ENCODE data around the gene APEH.

Gene APEH

DNA sequence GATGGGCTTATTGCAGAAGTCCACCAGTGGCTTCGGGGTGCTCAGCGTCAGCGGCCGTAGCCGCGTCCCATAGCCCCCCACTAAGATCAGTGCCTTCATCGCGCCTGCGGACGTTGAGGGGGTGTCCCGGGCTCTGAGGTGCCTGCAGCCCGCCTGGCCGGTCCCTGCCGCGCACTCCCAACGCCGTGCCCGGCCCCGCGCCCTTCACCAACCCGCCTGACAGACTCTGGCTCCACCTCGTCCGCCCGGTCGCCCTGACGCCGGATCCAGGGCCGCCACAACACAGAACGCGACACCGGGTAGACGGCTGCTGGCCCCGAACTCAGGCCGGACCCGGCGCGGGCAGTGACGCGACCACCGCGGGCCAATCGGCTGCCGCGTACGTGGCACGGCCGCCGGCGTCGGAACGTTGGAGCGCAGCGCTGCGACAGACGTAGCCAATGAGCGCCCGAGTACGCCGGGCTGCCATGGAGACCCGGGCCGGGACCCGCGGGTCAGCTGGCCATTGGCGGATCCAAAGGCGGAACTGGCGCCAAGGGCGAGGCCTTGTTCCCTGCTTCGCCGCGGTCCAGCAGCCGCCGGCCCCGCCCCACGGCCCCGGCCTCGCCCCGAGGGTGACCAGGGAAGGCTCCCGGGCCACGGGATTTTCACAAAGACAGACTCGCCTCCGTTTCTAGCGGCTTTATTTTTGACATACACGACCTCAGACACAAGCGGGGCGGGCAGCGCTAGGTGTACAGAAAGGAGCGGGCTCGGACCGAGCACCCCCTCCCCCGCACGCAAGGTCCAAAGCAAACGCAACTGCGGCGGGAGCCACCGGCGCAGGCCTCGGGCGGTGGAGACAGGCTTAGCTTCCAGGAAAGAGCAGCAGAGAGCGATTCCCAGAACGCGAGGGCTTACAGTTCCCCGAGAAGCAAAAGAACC lies 49.7 kb downstream of the APEH start, which contains the start of gene GMPPB:
TSS of gene GMPPB (minus strand) at position 324 of the 924 bp plus-strand sequence. CDS start at position 99, 225 bp downstream.
- 0% methylated on average over 71 of the region's 102 CpGs for WGBS (ENCODE audit: insufficient coverage)
- Histone ChIP-seq H3K27me3 (replicated peaks in 2 of 5; ENCODE audit: control insufficient read depth in 4 of 5, insufficient read depth in 5 of 5, low read length in 4 of 5) (no peaks in the 10 kb centered on the region), H3K4me3 (ENCODE audit: control insufficient read depth in 1 of 7, extremely low read depth in 1 of 7, insufficient read depth in 4 of 7, low read depth in 2 of 7, low read length in 6 of 7) (peak within 1 kb of the TSS; percentile 85 to 96 (median 93)), H3K9me3 (ENCODE audit: control extremely low read depth in 1 of 5, control insufficient read depth in 4 of 5, insufficient read depth in 2 of 5, low read depth in 1 of 5, low read length in 4 of 5) (no peaks in the 10 kb centered on the region), H3K36me3 (ENCODE audit: control insufficient read depth in 4 of 4, insufficient read depth in 4 of 4, low read length in 3 of 4) (peaks cover 3 to 58% (median 43%) of the 10 kb centered on the region in 4 experiments), H3K27ac (ENCODE audit: insufficient read depth in 1 of 2, low read depth in 1 of 2, low read length in 2 of 2, poor library complexity in 1 of 2, severe bottlenecking in 2 of 2) (peak within 1 kb of the TSS; percentile 85 to 93), H3K4me1 (ENCODE audit: control extremely low read depth in 1 of 4, control insufficient read depth in 4 of 4, insufficient read depth in 4 of 4, low read length in 3 of 4) (peaks cover 0 to 38% (median 27%) of the 10 kb centered on the region in 4 experiments)
- ChIA-PET POLR2A (no interaction called here), CTCF (no interaction called here)
- peak; percentile 92 to 96 (median 95) for DNase-seq

DNA sequence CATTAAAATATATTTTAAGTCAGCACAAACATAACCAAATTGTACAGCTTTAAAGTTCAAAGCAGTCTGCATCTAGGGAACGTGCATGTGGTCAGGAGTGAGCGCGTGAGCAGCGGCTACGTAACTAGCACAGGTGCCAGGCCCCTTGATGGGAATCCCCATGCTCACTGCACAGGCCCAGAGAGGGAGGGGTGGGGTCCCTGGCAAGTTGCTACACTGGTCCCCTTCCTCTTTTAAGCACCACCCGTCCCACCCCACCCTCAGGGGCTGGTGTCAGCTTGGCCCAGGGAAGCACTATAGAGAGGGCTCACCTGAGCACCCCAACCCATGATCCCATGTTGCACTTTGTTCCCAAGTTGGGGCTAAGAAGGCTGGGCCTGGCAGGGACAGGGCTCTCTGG lies 50.4 kb downstream of the APEH start:
- Histone ChIP-seq H3K27ac (ENCODE audit: insufficient read depth in 1 of 2, low read depth in 1 of 2, low read length in 2 of 2, poor library complexity in 1 of 2, severe bottlenecking in 2 of 2) (peak overlapping the region; percentile 66 to 93), H3K4me1 (ENCODE audit: control extremely low read depth in 1 of 4, control insufficient read depth in 4 of 4, insufficient read depth in 4 of 4, low read length in 3 of 4) (peaks cover 0 to 32% (median 22%) of the 10 kb centered on the region in 4 experiments), H3K27me3 (replicated peaks in 2 of 5; ENCODE audit: control insufficient read depth in 4 of 5, insufficient read depth in 5 of 5, low read length in 4 of 5) (no peaks in the 10 kb centered on the region), H3K9me3 (ENCODE audit: control extremely low read depth in 1 of 5, control insufficient read depth in 4 of 5, insufficient read depth in 2 of 5, low read depth in 1 of 5, low read length in 4 of 5) (no peaks in the 10 kb centered on the region), H3K4me3 (ENCODE audit: control insufficient read depth in 1 of 7, extremely low read depth in 1 of 7, insufficient read depth in 4 of 7, low read depth in 2 of 7, low read length in 6 of 7) (peak overlapping the region; percentile 85 to 96 (median 93)), H3K36me3 (ENCODE audit: control insufficient read depth in 4 of 4, insufficient read depth in 4 of 4, low read length in 3 of 4) (peaks cover 3 to 58% (median 44%) of the 10 kb centered on the region in 4 experiments)
- DNase-seq: peak in 2 of 3 donors; percentile 56 to 59
- ChIA-PET CTCF (no interaction called here), POLR2A (no interaction called here)
- 64% methylated on average over 6 of the region's 6 CpGs for WGBS (ENCODE audit: insufficient coverage)

DNA sequence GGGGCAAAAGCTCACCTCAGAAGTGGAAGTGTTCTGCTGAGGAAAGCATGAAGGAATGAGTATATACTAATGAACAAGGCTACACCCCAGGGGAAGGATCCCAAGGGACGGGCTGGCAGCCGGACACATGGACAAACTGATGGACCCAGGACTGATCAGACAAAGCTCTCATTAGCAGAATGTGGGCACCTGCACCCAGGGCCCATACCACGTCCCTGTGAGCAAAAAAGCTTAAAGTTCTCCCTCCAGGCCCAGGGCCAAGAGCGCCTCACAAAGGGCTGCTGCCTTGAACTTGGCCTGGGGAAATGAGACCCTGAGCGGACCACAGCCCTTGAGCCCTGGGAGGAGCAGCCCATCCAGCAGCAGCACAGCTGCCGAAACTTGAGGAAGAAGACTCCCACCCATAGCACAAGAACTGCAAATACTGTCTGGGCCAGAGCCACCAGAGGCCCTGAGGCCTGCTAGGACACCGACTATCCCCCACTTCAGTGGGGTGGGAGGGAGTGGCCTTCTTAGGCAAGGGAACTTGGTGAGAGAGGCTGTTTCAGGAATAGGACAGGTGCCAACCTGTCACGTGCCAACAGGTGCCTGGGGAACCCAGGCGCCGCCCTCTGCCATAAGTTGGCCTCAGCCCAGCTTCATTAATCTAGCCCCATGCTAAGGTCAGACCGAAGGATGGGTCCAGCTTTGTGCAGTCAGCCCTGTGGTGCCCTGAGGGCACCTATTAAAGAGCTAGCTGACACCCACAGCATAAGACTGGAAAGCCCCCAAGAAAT lies 51.9 kb downstream of the APEH start:
- Histone ChIP-seq H3K27me3 (replicated peaks in 2 of 5; ENCODE audit: control insufficient read depth in 4 of 5, insufficient read depth in 5 of 5, low read length in 4 of 5) (no peaks in the 10 kb centered on the region), H3K36me3 (ENCODE audit: control insufficient read depth in 4 of 4, insufficient read depth in 4 of 4, low read length in 3 of 4) (peaks cover 4 to 59% (median 42%) of the 10 kb centered on the region in 4 experiments), H3K27ac (ENCODE audit: insufficient read depth in 1 of 2, low read depth in 1 of 2, low read length in 2 of 2, poor library complexity in 1 of 2, severe bottlenecking in 2 of 2) (no peak overlapping the region), H3K4me3 (ENCODE audit: control insufficient read depth in 1 of 7, extremely low read depth in 1 of 7, insufficient read depth in 4 of 7, low read depth in 2 of 7, low read length in 6 of 7) (no peak overlapping the region), H3K9me3 (ENCODE audit: control extremely low read depth in 1 of 5, control insufficient read depth in 4 of 5, insufficient read depth in 2 of 5, low read depth in 1 of 5, low read length in 4 of 5) (no peaks in the 10 kb centered on the region), H3K4me1 (ENCODE audit: control extremely low read depth in 1 of 4, control insufficient read depth in 4 of 4, insufficient read depth in 4 of 4, low read length in 3 of 4) (peaks cover 0 to 28% (median 21%) of the 10 kb centered on the region in 4 experiments)
- 97% methylated on average over 9 of the region's 11 CpGs for WGBS (ENCODE audit: insufficient coverage)
- CTCF ChIA-PET: interaction anchor here (1.5 kb wide), 1 partner anchor 24 kb away, joined by 4 read pairs; no protein-coding TSS in a partner anchor
- DNase-seq: no peak
- POLR2A ChIA-PET: no interaction called here

DNA sequence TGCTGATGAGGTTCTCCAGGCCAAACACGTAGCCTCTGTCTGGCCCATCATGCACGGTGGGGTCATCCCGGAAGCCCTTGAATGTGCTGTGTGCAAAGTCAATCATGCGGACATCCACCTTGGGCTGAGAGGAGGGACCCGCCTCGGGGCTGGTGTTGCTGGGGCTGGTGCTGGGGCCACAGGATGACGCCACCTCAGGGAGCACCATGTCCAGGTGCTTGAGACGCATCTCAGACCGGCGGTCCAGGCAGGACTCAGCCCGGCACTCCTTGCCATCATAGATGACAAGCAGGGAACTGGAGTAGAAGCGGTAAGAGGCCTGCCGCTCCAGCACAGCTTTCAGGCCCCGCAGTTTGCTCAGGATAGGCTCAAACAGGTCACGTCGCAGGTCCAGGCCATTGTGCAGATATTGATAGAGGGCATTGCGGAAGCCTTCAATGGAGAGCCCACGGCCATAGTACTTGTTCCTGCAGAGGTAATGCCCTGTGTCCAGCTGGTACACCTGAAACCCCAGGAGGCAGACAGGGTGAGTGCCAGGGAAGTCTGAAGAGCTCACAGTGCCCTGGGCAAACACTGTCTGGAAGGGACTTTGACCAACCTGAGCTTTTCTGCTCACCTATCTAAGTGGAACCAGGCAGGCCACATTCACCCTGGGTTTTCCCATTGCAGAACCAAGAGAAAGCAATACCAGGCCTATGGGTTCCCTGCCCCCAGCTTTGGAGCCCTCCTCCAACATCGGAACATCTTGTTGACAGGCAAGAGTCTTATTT lies 53.2 kb downstream of the APEH start:
- POLR2A ChIA-PET: no interaction called here
- 96% methylated on average over 17 of the region's 19 CpGs for WGBS (ENCODE audit: insufficient coverage)
- H3K27ac ChIP-seq (ENCODE audit: insufficient read depth in 1 of 2, low read depth in 1 of 2, low read length in 2 of 2, poor library complexity in 1 of 2, severe bottlenecking in 2 of 2): no peak overlapping the region
- no peaks in the 10 kb centered on the region for H3K9me3 ChIP-seq (ENCODE audit: control extremely low read depth in 1 of 5, control insufficient read depth in 4 of 5, insufficient read depth in 2 of 5, low read depth in 1 of 5, low read length in 4 of 5)
- no peak overlapping the region for H3K4me3 ChIP-seq (ENCODE audit: control insufficient read depth in 1 of 7, extremely low read depth in 1 of 7, insufficient read depth in 4 of 7, low read depth in 2 of 7, low read length in 6 of 7)
- peaks cover 5 to 59% (median 43%) of the 10 kb centered on the region in 4 experiments for H3K36me3 ChIP-seq (ENCODE audit: control insufficient read depth in 4 of 4, insufficient read depth in 4 of 4, low read length in 3 of 4)
- no peaks in the 10 kb centered on the region for H3K27me3 ChIP-seq (replicated peaks in 2 of 5; ENCODE audit: control insufficient read depth in 4 of 5, insufficient read depth in 5 of 5, low read length in 4 of 5)
- no peak for DNase-seq
- peaks cover 0 to 25% (median 20%) of the 10 kb centered on the region in 4 experiments for H3K4me1 ChIP-seq (ENCODE audit: control extremely low read depth in 1 of 4, control insufficient read depth in 4 of 4, insufficient read depth in 4 of 4, low read length in 3 of 4)
- CTCF ChIA-PET: no interaction called here

DNA sequence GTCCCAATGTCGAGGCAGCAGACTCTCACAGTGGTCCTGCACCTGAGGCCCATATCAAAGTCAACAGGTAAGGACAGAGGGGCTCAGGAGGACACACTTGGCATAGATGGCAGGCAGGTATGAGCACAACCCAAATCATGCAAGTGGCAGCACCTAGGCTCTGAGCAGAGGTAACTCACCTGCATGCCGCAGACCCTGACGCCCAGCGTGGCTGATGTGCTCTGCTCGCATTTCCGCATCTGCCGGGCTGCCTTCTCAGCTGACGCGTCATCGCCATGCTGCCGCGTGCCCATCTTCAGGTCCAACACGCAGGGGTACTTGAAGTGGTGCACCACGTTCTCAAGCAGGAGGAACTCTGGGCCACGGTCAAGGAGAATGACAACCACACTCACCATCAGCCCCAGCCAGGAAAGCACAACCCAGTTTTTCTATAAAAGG lies 53.8 kb downstream of the APEH start:
- H3K36me3 ChIP-seq (ENCODE audit: control insufficient read depth in 4 of 4, insufficient read depth in 4 of 4, low read length in 3 of 4): peaks cover 10 to 62% (median 46%) of the 10 kb centered on the region in 4 experiments

DNA sequence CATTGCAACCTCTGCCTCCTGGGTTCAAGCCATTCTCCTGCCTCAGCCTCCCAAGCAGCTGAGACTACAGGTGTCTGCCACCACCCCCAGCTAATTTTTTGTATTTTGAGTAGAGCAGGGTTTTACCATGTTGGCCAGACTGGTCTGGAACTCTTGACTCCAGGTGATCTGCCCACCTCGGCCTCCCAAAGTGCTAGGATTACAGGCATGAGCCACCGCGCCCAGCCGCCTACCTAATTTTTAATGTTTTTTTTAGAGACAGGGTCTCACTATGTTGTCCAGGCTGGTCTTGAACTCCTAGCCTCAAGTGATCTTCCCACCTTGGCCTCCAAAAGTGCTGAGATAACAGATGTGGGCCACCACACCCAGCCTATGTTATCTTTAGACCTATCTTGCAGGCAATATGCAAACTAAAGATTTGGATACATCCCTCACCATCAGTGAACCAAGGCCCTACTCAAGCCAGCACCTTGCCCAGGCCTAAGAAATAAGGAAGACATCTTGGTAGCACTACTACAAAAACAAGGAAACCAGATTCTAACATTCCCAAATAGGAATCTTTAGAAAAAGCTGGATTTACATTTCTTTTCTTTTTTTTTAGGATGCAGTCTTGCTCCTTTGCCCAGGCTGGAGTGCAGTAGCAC lies 55.9 kb downstream of the APEH start:
- no peaks in the 10 kb centered on the region for H3K27me3 ChIP-seq (replicated peaks in 2 of 5; ENCODE audit: control insufficient read depth in 4 of 5, insufficient read depth in 5 of 5, low read length in 4 of 5)
- ChIA-PET POLR2A (no interaction called here), CTCF (interaction anchor here (1.6 kb wide), 1 partner anchor 10 kb away, joined by 7 read pairs; the partner anchor contains the start of gene AMIGO3)
- no peak overlapping the region for H3K4me3 ChIP-seq (ENCODE audit: control insufficient read depth in 1 of 7, extremely low read depth in 1 of 7, insufficient read depth in 4 of 7, low read depth in 2 of 7, low read length in 6 of 7)
- peaks cover 0 to 2% (median under 1%) of the 10 kb centered on the region in 4 experiments for H3K4me1 ChIP-seq (ENCODE audit: control extremely low read depth in 1 of 4, control insufficient read depth in 4 of 4, insufficient read depth in 4 of 4, low read length in 3 of 4)
- H3K27ac ChIP-seq (ENCODE audit: insufficient read depth in 1 of 2, low read depth in 1 of 2, low read length in 2 of 2, poor library complexity in 1 of 2, severe bottlenecking in 2 of 2): no peak overlapping the region
- 100% methylated on average over 4 of the region's 4 CpGs for WGBS (ENCODE audit: insufficient coverage)
- peaks cover 12 to 80% (median 55%) of the 10 kb centered on the region in 4 experiments for H3K36me3 ChIP-seq (ENCODE audit: control insufficient read depth in 4 of 4, insufficient read depth in 4 of 4, low read length in 3 of 4)
- no peak for DNase-seq
- H3K9me3 ChIP-seq (ENCODE audit: control extremely low read depth in 1 of 5, control insufficient read depth in 4 of 5, insufficient read depth in 2 of 5, low read depth in 1 of 5, low read length in 4 of 5): no peaks in the 10 kb centered on the region

More for the DNA sequence above, 53.8 kb downstream of the APEH start:
- Histone ChIP-seq H3K4me1 (ENCODE audit: control extremely low read depth in 1 of 4, control insufficient read depth in 4 of 4, insufficient read depth in 4 of 4, low read length in 3 of 4) (peaks cover 0 to 19% (median 15%) of the 10 kb centered on the region in 4 experiments), H3K27me3 (replicated peaks in 2 of 5; ENCODE audit: control insufficient read depth in 4 of 5, insufficient read depth in 5 of 5, low read length in 4 of 5) (no peaks in the 10 kb centered on the region), H3K27ac (ENCODE audit: insufficient read depth in 1 of 2, low read depth in 1 of 2, low read length in 2 of 2, poor library complexity in 1 of 2, severe bottlenecking in 2 of 2) (no peak overlapping the region), H3K9me3 (ENCODE audit: control extremely low read depth in 1 of 5, control insufficient read depth in 4 of 5, insufficient read depth in 2 of 5, low read depth in 1 of 5, low read length in 4 of 5) (no peaks in the 10 kb centered on the region), H3K4me3 (ENCODE audit: control insufficient read depth in 1 of 7, extremely low read depth in 1 of 7, insufficient read depth in 4 of 7, low read depth in 2 of 7, low read length in 6 of 7) (no peak overlapping the region)
- CTCF ChIA-PET: no interaction called here
- WGBS (ENCODE audit: insufficient coverage): 96% methylated on average over 10 of the region's 15 CpGs
- DNase-seq: no peak
- POLR2A ChIA-PET: no interaction called here

All from common myeloid progenitor, CD34-positive (primary cell).